GM21423 (cell line): ENCODE measurements around the gene TMA16.
"Not testable (repeated sequence)": the region's sequence is repeated elsewhere in the genome, so short reads cannot be mapped to it uniquely, and the experiment has no call there.

Experiments
- ATAC-seq: cut with Tn5 transposase; IDR thresholded peaks from one replicate; pipeline ENCODE4 v1.9.1; 2021; ENCODE audit warnings: mild to moderate bottlenecking, moderate library complexity; ENCODE audit not compliant: unreplicated experiment

Gene TMA16

DNA sequence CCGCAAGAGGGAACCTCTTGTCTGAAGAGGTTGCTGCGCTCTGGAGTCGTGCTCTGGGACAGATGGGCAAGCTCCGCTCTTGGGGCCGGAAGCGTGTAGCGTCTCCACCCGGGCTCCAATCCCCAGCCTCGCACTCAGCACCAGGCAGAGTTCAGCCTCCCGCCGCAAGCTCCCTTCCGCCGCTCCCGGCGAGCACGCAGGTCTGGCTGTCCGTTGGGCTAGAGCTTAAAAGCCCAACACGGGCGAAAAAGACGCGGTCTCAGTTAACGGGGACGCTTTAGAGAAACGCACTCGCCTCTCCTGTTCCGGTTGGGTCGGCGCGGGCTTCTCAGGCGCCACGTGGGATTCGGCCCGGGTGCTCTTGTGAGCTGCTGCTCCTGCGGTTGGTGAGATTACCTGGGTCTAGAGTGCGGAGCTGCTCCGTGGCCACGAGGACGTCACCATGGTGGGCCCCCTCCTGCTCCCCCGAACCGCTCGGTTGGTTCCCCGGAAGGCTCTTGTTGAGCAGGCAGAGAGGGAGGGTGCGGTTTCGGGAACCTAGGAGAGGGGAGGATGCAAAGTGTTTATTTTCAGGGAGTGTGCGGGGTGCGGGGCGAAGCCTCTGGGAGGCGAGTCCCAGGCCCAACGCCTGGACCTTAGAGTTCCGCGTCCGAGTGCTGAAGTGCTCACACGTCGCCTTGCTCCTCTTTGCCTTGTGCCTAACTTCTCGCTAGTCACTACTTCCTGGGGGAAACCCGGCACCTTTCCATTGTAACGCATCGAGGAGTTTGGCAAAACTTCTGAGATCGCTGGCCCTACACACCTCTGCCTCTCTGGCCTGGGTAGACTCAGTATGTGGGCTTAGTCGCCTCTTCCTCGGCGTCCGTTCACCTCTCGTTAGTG lies at the start of gene TMA16:
Gene TMA16, plus strand, starts transcription at position 331 of the 882 bp plus-strand sequence. Its CDS starts 112 bp downstream, at position 443.
- ATAC-seq = peak; percentile 87

GRCh38 chr4:163447023-163447422 lies 47.5 kb upstream of the TMA16 start:
- ATAC-seq = not testable (repeated sequence)

GRCh38 chr4:163447481-163447880 lies 47.0 kb upstream of the TMA16 start:
- no peak for ATAC-seq

- no peak for ATAC-seq
Observed at GRCh38 chr4:163448540-163449203, 45.8 kb upstream of the TMA16 start.

GRCh38 chr4:163462556-163462955 lies 31.9 kb upstream of the TMA16 start:
- no peak for ATAC-seq

DNA sequence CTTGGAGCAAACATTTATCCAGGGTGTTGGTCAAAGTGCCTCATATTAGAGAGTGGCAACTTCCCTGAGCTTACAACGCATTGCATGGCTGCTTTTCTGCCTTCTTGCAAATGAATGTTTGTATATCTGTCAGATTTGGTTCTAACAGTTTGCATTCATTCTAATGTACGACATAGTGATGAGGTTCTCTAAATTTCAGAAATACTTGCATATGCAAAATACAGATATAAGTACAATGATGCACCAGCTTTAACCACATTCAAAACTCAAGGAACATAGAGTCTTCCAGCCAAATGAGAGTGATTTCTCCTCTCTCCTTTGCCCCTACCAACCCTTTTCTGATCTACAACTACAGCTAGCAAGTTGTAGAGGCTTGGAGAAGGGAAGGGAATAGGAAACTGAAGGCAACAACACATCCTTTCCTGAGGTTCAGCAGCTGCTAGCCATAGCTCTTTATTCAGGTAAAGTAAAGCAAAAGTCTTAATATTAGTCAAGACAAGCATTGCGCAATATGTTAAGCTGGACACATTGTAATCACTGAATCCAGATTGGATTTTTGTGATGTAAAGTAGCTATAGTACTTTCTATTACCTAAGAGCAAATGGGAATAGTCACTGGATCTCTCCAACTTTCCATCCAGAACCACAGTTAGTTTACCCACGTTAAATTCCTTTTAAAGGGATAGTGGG lies 27.3 kb upstream of the TMA16 start:
- no peak for ATAC-seq

DNA sequence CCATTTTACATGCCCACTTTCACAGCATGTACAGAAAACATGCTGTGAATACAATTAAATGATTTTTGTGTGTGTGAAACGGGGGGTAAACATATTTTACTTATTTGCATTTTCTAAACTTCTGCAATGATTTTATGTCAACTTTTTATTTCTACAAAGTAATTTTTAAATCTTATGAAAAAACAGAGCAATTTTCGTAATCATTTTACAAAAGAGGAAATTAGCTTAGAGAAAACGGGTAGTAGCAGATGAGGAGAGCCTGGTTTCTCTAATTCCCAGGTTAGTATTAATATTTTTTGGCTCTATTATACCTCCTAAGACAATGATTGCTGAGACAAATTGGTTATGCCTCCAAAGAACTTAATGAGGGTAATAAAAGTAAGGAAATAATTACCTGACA lies 24.1 kb upstream of the TMA16 start:
- no peak for ATAC-seq

- ATAC-seq = no peak
Observed at GRCh38 chr4:163473130-163473529, 21.4 kb upstream of the TMA16 start.

DNA sequence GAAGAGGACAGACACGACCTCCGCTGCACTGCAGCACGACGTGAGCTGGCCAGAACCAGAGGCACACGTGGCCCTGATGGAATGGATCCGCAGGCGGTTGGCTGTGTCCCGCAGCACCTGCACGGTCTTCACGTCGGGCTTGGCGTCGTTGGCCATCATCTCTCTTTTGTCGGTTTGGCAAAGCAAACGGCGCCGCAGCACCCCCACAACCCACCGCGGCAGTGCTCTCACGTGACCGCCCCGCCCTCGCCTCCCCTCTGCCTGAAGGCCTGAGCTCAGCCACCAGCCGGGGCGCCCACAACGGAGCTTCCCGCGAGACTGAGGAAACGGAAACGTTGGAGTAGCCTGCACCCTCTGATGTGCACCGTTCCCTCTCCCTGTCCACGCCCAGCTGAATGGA lies 20.9 kb upstream of the TMA16 start, which contains the start of gene TKTL2:
Gene TKTL2, minus strand, starts transcription at position 179 of the 400 bp plus-strand sequence. Its CDS starts 20 bp downstream, at position 159.
- no peak for ATAC-seq

GRCh38 chr4:163474027-163474426 lies 20.5 kb upstream of the TMA16 start:
- no peak for ATAC-seq

GRCh38 chr4:163476761-163477438 lies 17.6 kb upstream of the TMA16 start:
- no peak for ATAC-seq

DNA sequence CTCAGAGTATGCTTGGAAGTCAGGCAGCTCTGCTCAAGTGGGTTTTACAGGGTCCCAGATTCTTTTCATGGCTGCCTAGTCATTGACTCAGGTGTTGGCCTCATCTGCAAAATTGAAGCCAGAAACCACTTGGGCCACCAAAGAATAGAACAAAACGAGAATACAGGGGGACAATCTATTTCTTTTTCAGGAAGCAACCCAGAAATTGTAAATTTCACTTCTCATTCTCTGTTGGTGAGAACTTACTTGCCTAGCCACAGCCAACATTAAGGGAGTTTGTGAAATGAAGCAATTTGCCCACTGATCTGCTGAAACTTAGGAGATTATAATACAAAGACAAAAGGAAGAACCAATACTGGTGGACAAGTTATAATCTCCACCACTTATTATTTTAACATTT lies 12.3 kb upstream of the TMA16 start:
- peak; percentile 62 for ATAC-seq

GRCh38 chr4:163484906-163485305 lies 9.6 kb upstream of the TMA16 start:
- no peak for ATAC-seq

DNA sequence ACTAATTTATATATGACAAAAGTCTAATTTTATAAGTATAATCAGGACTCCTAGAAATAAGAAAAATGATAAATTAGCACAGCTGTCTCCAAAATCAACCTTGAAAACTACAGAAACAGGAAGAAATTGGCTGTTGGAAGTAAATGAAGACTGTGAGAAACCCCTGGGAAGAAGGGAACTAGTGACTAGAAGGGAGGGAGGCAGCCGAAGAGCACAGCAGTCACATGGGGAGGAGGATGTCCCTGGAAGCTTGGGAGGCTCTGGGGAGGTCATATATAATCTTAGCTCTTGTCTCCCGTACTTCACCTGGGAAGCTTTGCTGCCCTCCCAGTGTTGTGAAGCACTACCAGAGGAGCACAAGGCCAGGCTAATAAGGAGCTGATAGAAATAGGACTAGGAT lies 8.9 kb upstream of the TMA16 start:
- ATAC-seq = no peak

DNA sequence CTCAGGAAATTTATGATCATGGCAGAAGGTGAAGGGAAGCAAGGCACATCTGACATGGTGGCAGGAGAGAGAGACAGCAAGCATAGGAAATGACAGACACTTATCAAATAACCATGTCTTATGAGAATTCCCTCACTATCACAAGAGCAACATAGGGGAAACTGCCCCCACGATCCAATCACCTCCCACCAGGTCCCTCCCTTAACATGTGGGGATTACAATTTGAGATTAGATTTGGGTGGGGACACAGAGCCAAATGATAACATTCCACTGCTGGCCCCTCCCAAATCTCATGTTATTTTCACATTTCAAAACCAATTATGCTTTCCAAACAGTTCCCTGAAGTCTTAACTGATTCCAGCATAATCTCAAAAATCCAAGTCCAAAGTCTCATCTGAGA lies 8.2 kb upstream of the TMA16 start:
- ATAC-seq = no peak

DNA sequence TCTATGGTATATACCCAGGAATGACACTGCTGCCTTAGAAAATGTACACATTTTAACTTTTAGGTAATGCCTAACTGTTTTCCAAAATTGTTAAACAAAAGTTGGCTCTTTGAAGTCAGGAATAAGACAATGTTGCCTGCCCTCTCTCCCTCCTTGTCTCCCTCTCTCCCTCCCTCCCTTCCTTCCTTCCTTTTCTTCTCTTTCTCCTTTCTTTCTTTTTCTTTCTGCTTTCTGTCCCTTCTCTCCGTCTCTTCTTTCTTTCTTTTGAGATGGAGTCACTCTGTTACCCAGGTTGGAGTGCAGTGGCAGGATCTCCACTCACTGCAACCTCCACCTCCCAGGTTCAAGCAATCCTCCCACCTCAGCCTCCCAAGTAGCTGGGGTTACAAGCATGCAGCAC lies 4.6 kb upstream of the TMA16 start:
- ATAC-seq = no peak

GRCh38 chr4:163492951-163493504 lies 1.5 kb upstream of the TMA16 start:
- ATAC-seq = no peak

DNA sequence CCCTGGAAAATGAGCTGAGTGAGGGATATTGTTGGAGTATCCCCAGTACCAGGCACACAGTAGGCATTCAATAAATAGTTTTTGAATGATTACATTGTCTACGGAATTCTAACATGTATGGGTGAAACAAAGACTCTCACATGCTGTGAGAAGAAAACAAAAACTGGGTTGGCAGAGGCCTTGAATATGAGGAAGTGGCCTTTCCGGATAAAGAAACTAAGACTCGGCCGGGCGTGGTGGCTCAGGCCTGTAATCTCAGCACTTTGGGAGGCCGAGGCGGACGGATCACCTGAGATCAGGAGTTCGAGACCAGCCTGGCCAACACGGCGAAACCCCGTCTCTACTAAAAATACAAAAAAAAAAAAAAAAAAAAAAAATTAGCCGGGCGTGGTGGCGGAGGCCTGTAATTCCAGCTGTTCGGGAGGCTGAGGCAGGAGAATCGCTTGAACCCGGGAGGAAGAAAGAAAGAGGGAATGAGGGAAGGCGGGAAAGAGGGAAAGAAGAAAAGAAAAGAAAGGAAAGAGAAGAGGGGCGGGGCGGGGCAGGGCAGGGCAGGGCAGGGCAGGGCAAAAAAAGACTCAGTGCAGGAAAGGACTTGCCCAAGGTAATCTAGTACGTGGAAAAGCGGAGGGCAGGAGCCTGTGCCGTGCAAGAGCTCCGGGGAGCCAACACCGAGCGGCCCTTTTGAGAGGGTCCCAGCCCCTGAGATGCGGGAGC lies 689 bp upstream of the TMA16 start:
- ATAC-seq = peak; percentile 24

GRCh38 chr4:163495900-163496299 lies 1.4 kb downstream of the TMA16 start:
- peak; percentile 28 for ATAC-seq

GRCh38 chr4:163500586-163500985 lies 6.1 kb downstream of the TMA16 start:
- no peak for ATAC-seq
